ENCODE measurements around the gene NEIL1.

- TF ChIP-seq PBX3 (IDR thresholded peaks at IDR 0.05): no peak
- TF ChIP-seq CTCF (IDR thresholded peaks at IDR 0.05): no peak
- no peak for TF ChIP-seq USF2 (IDR thresholded peaks at IDR 0.05)
- no peak for TF ChIP-seq POLR2A (IDR thresholded peaks at IDR 0.05; ENCODE audit: low read length)
- TF ChIP-seq NR3C1 (IDR thresholded peaks at IDR 0.05): no peak
Observed at GRCh38 chr15:75314552-75315290, 32.1 kb upstream of the NEIL1 start.

All from A549 (cell line).